SU-DHL-6 (cell line): ENCODE results near the gene THOC7.

ENCODE experiments used
- EZH2phosphoT487 ChIP-seq: fragments of 200-600 bp; sonication (generic), shearing (Covaris generic); conservative IDR thresholded peaks from 2 replicates; pipeline ENCODE4 v1.6.1; 2018; ENCODE audit warnings: mild to moderate bottlenecking, antibody characterized with exemption, low read length, moderate library complexity, mixed read lengths
- TF ChIP-seq, protein P1 (sequence below): fragments of 200-600 bp; sonication (generic); IDR thresholded peaks from one replicate; pipeline ENCODE4 v1.5.1; 2017; ENCODE audit warnings: antibody characterized with exemption, mild to moderate bottlenecking, low read length, moderate library complexity; ENCODE audit not compliant: insufficient read depth, poor library complexity, severe bottlenecking

DNA sequence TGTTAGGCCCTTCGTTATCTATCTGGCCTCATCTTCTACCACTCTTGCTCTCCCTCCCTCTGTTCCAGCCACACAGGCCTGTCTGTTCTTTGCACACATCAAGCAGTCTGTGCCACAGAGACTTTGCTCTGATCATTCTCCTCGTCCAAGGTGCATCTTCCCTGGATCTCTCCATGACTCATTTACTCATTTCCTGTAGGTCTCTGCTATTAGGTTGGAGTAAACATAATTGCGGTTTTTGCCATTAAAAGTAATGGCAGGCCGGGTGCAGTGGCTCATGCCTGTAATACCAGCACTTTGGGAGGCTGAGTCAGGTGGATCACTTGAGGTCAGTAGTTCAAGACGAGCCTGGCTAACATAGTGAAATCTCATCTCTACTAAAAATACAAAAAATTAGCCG, 54.0 kb downstream of the THOC7 start:
- TF ChIP-seq EZH2phosphoT487: no peak
- TF ChIP-seq, protein P1, sequence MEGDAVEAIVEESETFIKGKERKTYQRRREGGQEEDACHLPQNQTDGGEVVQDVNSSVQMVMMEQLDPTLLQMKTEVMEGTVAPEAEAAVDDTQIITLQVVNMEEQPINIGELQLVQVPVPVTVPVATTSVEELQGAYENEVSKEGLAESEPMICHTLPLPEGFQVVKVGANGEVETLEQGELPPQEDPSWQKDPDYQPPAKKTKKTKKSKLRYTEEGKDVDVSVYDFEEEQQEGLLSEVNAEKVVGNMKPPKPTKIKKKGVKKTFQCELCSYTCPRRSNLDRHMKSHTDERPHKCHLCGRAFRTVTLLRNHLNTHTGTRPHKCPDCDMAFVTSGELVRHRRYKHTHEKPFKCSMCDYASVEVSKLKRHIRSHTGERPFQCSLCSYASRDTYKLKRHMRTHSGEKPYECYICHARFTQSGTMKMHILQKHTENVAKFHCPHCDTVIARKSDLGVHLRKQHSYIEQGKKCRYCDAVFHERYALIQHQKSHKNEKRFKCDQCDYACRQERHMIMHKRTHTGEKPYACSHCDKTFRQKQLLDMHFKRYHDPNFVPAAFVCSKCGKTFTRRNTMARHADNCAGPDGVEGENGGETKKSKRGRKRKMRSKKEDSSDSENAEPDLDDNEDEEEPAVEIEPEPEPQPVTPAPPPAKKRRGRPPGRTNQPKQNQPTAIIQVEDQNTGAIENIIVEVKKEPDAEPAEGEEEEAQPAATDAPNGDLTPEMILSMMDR: no peak
